ENCODE data around the gene SNX19.

SNX19 gene

GRCh38 chr11:130826572-130826971 lies 89.7 kb downstream of the SNX19 start:
- H3K9me3 Mint-ChIP-seq: no peaks in the 10 kb centered on the region
- no peaks in the 10 kb centered on the region for H3K4me1 Mint-ChIP-seq

GRCh38 chr11:130825983-130826382 lies 90.3 kb downstream of the SNX19 start:
- no peak overlapping the region for H3K4me3 Mint-ChIP-seq

More at GRCh38 chr11:130826572-130826971, 89.7 kb downstream of the SNX19 start:
- Mint-ChIP-seq H3K27me3 (peaks cover 21% of the 10 kb centered on the region), H3K4me3 (no peak overlapping the region), H3K36me3 (ENCODE audit: insufficient read depth) (no peaks in the 10 kb centered on the region), H3K27ac (ENCODE audit: low read depth) (no peak overlapping the region)
- no peak for DNase-seq (ENCODE audit: low spot score in 2 of 2)
- no peak for ATAC-seq (replicated peaks; ENCODE audit: extremely low read depth, poor library complexity, severe bottlenecking)

DNA sequence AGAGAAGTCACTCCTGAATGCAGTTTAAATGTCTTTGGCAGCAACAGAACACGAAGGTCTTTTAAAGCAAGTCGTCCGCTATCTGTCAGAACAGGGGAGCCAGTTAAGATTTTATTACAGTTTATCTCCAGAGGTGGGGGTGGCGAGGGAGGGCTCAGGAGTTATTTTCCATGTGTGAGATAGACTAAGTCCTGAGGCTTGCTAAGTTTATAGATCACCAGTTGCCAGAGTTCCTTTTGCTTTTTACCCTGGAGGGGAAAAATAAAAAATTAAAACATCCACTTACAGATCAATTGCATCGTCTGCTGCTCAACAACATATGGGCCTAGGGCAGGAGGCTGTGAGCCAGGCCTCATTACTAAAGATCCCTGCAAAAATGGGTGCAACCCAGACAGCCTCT lies 90.7 kb downstream of the SNX19 start:
- no peaks in the 10 kb centered on the region for H3K9me3 Mint-ChIP-seq
- no peak overlapping the region for H3K4me3 Mint-ChIP-seq
- DNase-seq (ENCODE audit: low spot score in 2 of 2) (no peak), ATAC-seq (replicated peaks; ENCODE audit: extremely low read depth, poor library complexity, severe bottlenecking) (no peak)
- no peak overlapping the region for H3K27ac Mint-ChIP-seq (ENCODE audit: low read depth)
- H3K4me1 Mint-ChIP-seq: no peaks in the 10 kb centered on the region
- no peaks in the 10 kb centered on the region for H3K36me3 Mint-ChIP-seq (ENCODE audit: insufficient read depth)
- H3K27me3 Mint-ChIP-seq: peaks cover 18% of the 10 kb centered on the region

More at GRCh38 chr11:130825983-130826382, 90.3 kb downstream of the SNX19 start:
- DNase-seq (ENCODE audit: low spot score in 2 of 2): no peak
- H3K4me1 Mint-ChIP-seq: no peaks in the 10 kb centered on the region
- peaks cover 21% of the 10 kb centered on the region for H3K27me3 Mint-ChIP-seq
- no peak for ATAC-seq (replicated peaks; ENCODE audit: extremely low read depth, poor library complexity, severe bottlenecking)
- no peaks in the 10 kb centered on the region for H3K9me3 Mint-ChIP-seq
- H3K27ac Mint-ChIP-seq (ENCODE audit: low read depth): no peak overlapping the region
- no peaks in the 10 kb centered on the region for H3K36me3 Mint-ChIP-seq (ENCODE audit: insufficient read depth)

Measured in central memory CD8-positive, alpha-beta T cell (primary cell).